ENCODE results near the gene SUPT20H. TPM values are rescaled to one million over a fixed set of nuclear protein-coding genes. Genes with fewer than 3 reads are reported as not detected.

The SUPT20H gene
- total and polyA plus RNA-seq, 2 experiments from 2014 or later: 68.7 to 98.2 TPM

DNA sequence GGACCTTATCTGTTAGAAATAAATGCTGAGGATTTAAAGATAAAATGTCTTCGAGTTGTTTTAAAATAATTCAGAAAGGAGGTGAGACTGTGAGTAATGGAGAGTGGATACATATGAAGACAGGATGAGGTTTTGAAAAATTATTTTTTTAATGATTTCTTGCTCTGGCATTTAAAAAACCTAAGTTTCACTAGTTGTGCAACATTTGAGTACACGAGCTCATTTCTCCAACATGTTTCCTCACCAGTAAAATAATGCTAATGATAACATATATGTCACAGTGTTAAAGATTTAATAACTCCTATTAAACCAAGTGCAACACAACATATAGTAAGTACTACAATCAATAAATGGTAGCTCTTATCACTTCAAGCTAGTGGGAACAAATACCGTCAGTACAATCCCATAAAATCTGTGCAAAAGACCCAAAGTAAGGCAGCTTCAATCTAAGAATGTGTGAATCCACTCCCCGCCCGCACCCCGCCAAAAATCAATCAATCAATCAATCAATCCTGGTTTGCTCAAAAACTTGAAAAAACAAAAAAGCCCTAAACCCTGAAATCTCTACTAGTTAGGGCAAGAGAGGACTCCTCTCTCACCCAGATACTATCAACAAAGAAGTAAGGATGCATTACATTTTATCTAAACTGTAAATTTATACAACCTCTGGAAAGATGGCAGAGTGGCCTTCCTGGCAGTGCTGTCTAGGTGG, 61.6 kb downstream of the SUPT20H start:
- no peak for DNase-seq (ENCODE audit: low spot score)
- Histone ChIP-seq H3K4me2 (peak overlapping the region; percentile 88), H3K4me1 (ENCODE audit: insufficient read depth) (peaks cover 8% of the 10 kb centered on the region), H3K27me3 (ENCODE audit: insufficient read depth) (no peaks in the 10 kb centered on the region), H3K36me3 (ENCODE audit: insufficient read depth) (peaks cover 26% of the 10 kb centered on the region), H2AFZ (no peak overlapping the region), H3K9me2 (ENCODE audit: insufficient read depth) (no peaks in the 10 kb centered on the region), H4K20me1 (replicated peaks; ENCODE audit: insufficient read depth) (peaks cover 15% of the 10 kb centered on the region; the same call in 1 of the 2 replicates), H3K79me2 (replicated peaks; ENCODE audit: insufficient read depth) (peaks cover 61% of the 10 kb centered on the region), H3F3A (replicated peaks; ENCODE audit: low read depth) (peaks cover 4% of the 10 kb centered on the region; the same call in 1 of the 2 replicates), H3K27ac (ENCODE audit: low read depth) (no peak overlapping the region), H3K4me3 (peak overlapping the region; percentile 94)
- Mint-ChIP-seq H3K27ac (0 out of 2 replicates have a peak overlapping the region, but pooled peaks have one; percentile 93), H3K9me3 (peaks cover 3% of the 10 kb centered on the region; the same call in 1 of the 3 replicates), H3K27me3 (ENCODE audit: insufficient read depth, low read depth, poor library complexity) (peaks cover 18% of the 10 kb centered on the region), H3K4me3 (peak overlapping the region; percentile 100), H3K4me1 (peaks cover 15% of the 10 kb centered on the region), H3K36me3 (ENCODE audit: low read depth) (peaks cover 28% of the 10 kb centered on the region)
- TF ChIP-seq EZH2 (IDR thresholded peaks at IDR 0.05; ENCODE audit: low read depth, unreplicated experiment) (no peak), JUNB (IDR thresholded peaks at IDR 0.05; ENCODE audit: unreplicated experiment) (no peak), NANOG (IDR thresholded peaks at IDR 0.05; ENCODE audit: borderline replicate concordance) (no peak), EZH2phosphoT487 (IDR thresholded peaks at IDR 0.05; ENCODE audit: unreplicated experiment) (no peak), CREB1 (CRISPR knock-in tag; IDR thresholded peaks at IDR 0.05; ENCODE audit: low read depth) (no peak), ZNF114 (CRISPR knock-in tag; IDR thresholded peaks at IDR 0.05) (no peak), ZNF331 (CRISPR knock-in tag; IDR thresholded peaks at IDR 0.05; ENCODE audit: low read depth) (no peak), POLR2AphosphoS5 (IDR thresholded peaks at IDR 0.05; ENCODE audit: low read depth) (no peak), STAT1 (IDR thresholded peaks at IDR 0.05; ENCODE audit: unreplicated experiment) (no peak)
- TF ChIP-seq, protein P1, sequence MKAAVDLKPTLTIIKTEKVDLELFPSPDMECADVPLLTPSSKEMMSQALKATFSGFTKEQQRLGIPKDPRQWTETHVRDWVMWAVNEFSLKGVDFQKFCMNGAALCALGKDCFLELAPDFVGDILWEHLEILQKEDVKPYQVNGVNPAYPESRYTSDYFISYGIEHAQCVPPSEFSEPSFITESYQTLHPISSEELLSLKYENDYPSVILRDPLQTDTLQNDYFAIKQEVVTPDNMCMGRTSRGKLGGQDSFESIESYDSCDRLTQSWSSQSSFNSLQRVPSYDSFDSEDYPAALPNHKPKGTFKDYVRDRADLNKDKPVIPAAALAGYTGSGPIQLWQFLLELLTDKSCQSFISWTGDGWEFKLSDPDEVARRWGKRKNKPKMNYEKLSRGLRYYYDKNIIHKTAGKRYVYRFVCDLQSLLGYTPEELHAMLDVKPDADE (IDR thresholded peaks at IDR 0.05): no peak
- TF ChIP-seq, protein P2, sequence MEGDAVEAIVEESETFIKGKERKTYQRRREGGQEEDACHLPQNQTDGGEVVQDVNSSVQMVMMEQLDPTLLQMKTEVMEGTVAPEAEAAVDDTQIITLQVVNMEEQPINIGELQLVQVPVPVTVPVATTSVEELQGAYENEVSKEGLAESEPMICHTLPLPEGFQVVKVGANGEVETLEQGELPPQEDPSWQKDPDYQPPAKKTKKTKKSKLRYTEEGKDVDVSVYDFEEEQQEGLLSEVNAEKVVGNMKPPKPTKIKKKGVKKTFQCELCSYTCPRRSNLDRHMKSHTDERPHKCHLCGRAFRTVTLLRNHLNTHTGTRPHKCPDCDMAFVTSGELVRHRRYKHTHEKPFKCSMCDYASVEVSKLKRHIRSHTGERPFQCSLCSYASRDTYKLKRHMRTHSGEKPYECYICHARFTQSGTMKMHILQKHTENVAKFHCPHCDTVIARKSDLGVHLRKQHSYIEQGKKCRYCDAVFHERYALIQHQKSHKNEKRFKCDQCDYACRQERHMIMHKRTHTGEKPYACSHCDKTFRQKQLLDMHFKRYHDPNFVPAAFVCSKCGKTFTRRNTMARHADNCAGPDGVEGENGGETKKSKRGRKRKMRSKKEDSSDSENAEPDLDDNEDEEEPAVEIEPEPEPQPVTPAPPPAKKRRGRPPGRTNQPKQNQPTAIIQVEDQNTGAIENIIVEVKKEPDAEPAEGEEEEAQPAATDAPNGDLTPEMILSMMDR (conservative IDR thresholded peaks at IDR 0.05; ENCODE audit: low read depth in 2 of 2): no peak
- TF ChIP-seq, protein P3, sequence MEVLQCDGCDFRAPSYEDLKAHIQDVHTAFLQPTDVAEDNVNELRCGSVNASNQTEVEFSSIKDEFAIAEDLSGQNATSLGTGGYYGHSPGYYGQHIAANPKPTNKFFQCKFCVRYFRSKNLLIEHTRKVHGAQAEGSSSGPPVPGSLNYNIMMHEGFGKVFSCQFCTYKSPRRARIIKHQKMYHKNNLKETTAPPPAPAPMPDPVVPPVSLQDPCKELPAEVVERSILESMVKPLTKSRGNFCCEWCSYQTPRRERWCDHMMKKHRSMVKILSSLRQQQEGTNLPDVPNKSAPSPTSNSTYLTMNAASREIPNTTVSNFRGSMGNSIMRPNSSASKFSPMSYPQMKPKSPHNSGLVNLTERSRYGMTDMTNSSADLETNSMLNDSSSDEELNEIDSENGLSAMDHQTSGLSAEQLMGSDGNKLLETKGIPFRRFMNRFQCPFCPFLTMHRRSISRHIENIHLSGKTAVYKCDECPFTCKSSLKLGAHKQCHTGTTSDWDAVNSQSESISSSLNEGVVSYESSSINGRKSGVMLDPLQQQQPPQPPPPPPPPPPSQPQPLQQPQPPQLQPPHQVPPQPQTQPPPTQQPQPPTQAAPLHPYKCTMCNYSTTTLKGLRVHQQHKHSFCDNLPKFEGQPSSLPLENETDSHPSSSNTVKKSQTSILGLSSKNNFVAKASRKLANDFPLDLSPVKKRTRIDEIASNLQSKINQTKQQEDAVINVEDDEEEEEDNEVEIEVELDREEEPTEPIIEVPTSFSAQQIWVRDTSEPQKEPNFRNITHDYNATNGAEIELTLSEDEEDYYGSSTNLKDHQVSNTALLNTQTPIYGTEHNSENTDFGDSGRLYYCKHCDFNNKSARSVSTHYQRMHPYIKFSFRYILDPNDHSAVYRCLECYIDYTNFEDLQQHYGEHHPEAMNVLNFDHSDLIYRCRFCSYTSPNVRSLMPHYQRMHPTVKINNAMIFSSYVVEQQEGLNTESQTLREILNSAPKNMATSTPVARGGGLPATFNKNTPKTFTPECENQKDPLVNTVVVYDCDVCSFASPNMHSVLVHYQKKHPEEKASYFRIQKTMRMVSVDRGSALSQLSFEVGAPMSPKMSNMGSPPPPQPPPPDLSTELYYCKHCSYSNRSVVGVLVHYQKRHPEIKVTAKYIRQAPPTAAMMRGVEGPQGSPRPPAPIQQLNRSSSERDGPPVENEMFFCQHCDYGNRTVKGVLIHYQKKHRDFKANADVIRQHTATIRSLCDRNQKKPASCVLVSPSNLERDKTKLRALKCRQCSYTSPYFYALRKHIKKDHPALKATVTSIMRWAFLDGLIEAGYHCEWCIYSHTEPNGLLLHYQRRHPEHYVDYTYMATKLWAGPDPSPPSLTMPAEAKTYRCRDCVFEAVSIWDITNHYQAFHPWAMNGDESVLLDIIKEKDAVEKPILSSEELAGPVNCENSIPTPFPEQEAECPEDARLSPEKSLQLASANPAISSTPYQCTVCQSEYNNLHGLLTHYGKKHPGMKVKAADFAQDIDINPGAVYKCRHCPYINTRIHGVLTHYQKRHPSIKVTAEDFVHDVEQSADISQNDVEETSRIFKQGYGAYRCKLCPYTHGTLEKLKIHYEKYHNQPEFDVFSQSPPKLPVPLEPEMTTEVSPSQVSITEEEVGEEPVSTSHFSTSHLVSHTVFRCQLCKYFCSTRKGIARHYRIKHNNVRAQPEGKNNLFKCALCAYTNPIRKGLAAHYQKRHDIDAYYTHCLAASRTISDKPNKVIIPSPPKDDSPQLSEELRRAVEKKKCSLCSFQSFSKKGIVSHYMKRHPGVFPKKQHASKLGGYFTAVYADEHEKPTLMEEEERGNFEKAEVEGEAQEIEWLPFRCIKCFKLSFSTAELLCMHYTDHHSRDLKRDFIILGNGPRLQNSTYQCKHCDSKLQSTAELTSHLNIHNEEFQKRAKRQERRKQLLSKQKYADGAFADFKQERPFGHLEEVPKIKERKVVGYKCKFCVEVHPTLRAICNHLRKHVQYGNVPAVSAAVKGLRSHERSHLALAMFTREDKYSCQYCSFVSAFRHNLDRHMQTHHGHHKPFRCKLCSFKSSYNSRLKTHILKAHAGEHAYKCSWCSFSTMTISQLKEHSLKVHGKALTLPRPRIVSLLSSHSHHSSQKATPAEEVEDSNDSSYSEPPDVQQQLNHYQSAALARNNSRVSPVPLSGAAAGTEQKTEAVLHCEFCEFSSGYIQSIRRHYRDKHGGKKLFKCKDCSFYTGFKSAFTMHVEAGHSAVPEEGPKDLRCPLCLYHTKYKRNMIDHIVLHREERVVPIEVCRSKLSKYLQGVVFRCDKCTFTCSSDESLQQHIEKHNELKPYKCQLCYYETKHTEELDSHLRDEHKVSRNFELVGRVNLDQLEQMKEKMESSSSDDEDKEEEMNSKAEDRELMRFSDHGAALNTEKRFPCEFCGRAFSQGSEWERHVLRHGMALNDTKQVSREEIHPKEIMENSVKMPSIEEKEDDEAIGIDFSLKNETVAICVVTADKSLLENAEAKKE (CRISPR knock-in tag; IDR thresholded peaks at IDR 0.05): no peak
- TF ChIP-seq, protein P4, sequence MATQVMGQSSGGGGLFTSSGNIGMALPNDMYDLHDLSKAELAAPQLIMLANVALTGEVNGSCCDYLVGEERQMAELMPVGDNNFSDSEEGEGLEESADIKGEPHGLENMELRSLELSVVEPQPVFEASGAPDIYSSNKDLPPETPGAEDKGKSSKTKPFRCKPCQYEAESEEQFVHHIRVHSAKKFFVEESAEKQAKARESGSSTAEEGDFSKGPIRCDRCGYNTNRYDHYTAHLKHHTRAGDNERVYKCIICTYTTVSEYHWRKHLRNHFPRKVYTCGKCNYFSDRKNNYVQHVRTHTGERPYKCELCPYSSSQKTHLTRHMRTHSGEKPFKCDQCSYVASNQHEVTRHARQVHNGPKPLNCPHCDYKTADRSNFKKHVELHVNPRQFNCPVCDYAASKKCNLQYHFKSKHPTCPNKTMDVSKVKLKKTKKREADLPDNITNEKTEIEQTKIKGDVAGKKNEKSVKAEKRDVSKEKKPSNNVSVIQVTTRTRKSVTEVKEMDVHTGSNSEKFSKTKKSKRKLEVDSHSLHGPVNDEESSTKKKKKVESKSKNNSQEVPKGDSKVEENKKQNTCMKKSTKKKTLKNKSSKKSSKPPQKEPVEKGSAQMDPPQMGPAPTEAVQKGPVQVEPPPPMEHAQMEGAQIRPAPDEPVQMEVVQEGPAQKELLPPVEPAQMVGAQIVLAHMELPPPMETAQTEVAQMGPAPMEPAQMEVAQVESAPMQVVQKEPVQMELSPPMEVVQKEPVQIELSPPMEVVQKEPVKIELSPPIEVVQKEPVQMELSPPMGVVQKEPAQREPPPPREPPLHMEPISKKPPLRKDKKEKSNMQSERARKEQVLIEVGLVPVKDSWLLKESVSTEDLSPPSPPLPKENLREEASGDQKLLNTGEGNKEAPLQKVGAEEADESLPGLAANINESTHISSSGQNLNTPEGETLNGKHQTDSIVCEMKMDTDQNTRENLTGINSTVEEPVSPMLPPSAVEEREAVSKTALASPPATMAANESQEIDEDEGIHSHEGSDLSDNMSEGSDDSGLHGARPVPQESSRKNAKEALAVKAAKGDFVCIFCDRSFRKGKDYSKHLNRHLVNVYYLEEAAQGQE (IDR thresholded peaks at IDR 0.05; ENCODE audit: unreplicated experiment): no peak
- no peak for ATAC-seq
